Neural cell (in vitro differentiated cells): Measurements from ENCODE around the gene SDF2. TPM values are rescaled to one million over a fixed set of nuclear protein-coding genes. Genes with fewer than 3 reads are reported as not detected.

Experiments used
- H2AFZ ChIP-seq: fragments of 200-600, 300-800 bp; sonication (generic), shearing (Covaris generic); 2 replicates; pipeline ENCODE4 v1.6.0; 2014; ENCODE audit warnings: low read depth, mild to moderate bottlenecking, antibody characterized with exemption, low read length, moderate library complexity
- H3F3A ChIP-seq: fragments of 200-600 bp; shearing (Covaris generic); 2 replicates; pipeline ENCODE4 v1.6.1; 2016; ENCODE audit warnings: mild to moderate bottlenecking, moderate library complexity, mixed read lengths, antibody characterized with exemption, low read length; ENCODE audit not compliant: insufficient read depth, poor library complexity, severe bottlenecking
- H3K27ac ChIP-seq: fragments of 200-600, 300-800 bp; sonication (generic), shearing (Covaris generic); 2 replicates; pipeline ENCODE4 v1.5.1; 2014; ENCODE audit warnings: mild to moderate bottlenecking, low read length, moderate library complexity
- H3K27me3 ChIP-seq: fragments of 300-800, 200-600 bp; sonication (generic), shearing (Covaris generic); 2 replicates; pipeline ENCODE4 v1.6.0; 2014; ENCODE audit warnings: mild to moderate bottlenecking, low read depth, low read length, moderate library complexity; ENCODE audit not compliant: insufficient read depth
- H3K36me3 ChIP-seq: fragments of 300-800, 200-600 bp; sonication (generic), shearing (Covaris generic); 2 replicates; pipeline ENCODE4 v1.5.1; 2014; ENCODE audit warnings: mild to moderate bottlenecking, antibody characterized with exemption, low read length, moderate library complexity; ENCODE audit not compliant: insufficient read depth
- H3K4me2 ChIP-seq: fragments of 300-800, 200-600 bp; sonication (generic), shearing (Covaris generic); 2 replicates; pipeline ENCODE4 v1.6.0; 2014; ENCODE audit warnings: mild to moderate bottlenecking, low read length
- H3K4me3 ChIP-seq: fragments of 300-800, 200-600 bp; sonication (generic), shearing (Covaris generic); 2 replicates; pipeline ENCODE4 v1.5.1; 2014; ENCODE audit warnings: mild to moderate bottlenecking, low read length, moderate library complexity
- H3K79me2 ChIP-seq: fragments of 200-600 bp; shearing (Covaris generic); replicated peaks from 2 replicates; pipeline ENCODE4 v1.6.0; 2014; ENCODE audit warnings: mild to moderate bottlenecking, low read length, moderate library complexity; ENCODE audit not compliant: insufficient read depth
- H3K9ac ChIP-seq: fragments of 300-800, 200-600 bp; sonication (generic), shearing (Covaris generic); 2 replicates; pipeline ENCODE4 v1.6.1; 2016; ENCODE audit warnings: mild to moderate bottlenecking, low read length, mixed read lengths
- H3K9me2 ChIP-seq: fragments of 200-600 bp; shearing (Covaris generic); 2 replicates; pipeline ENCODE4 v1.6.1; 2016; ENCODE audit warnings: mild to moderate bottlenecking, low read length, mixed read lengths; ENCODE audit not compliant: insufficient read depth
- H3K9me3 ChIP-seq: fragments of 200-600, 300-800 bp; sonication (generic), shearing (Covaris generic); 2 replicates; pipeline ENCODE4 v1.6.1; 2016; ENCODE audit warnings: mild to moderate bottlenecking, mixed run types, low read length, moderate library complexity, mixed read lengths
- H4K20me1 ChIP-seq: fragments of 200-600 bp; shearing (Covaris generic); 2 replicates; pipeline ENCODE4 v1.6.1; 2016; ENCODE audit warnings: mild to moderate bottlenecking, mixed run types; ENCODE audit not compliant: insufficient read depth
- CTCF ChIP-seq: fragments of 450-650 bp; IDR thresholded peaks from 2 replicates; pipeline ENCODE4 v1.5.1; 2014; ENCODE audit warnings: antibody characterized with exemption, mild to moderate bottlenecking, moderate library complexity; ENCODE audit not compliant: poor library complexity, severe bottlenecking
- EP300 ChIP-seq: fragments of 450-650 bp; conservative IDR thresholded peaks from 2 replicates; pipeline ENCODE4 v1.6.1; 2014; ENCODE audit warnings: antibody characterized with exemption, mild to moderate bottlenecking, moderate library complexity; ENCODE audit not compliant: poor library complexity, severe bottlenecking
- EZH2 ChIP-seq: fragments of 200-600, 300-800 bp; shearing (Covaris generic), sonication (generic); IDR thresholded peaks from 2 replicates; pipeline ENCODE4 v1.6.1; 2014; ENCODE audit warnings: antibody characterized with exemption, low read length, borderline replicate concordance, mild to moderate bottlenecking; ENCODE audit not compliant: insufficient read depth, poor library complexity, severe bottlenecking
- MXI1 ChIP-seq: fragments of 450-650 bp; conservative IDR thresholded peaks from 2 replicates; pipeline ENCODE4 v1.6.1; 2014; ENCODE audit warnings: antibody characterized with exemption, mild to moderate bottlenecking; ENCODE audit not compliant: poor library complexity, severe bottlenecking
- POLR2AphosphoS5 ChIP-seq: IDR thresholded peaks from 2 replicates; pipeline ENCODE4 v1.6.1; 2012
- RAD21 ChIP-seq: fragments of 450-650 bp; conservative IDR thresholded peaks from 2 replicates; pipeline ENCODE4 v1.6.1; 2014; ENCODE audit warnings: antibody characterized with exemption, mild to moderate bottlenecking, moderate library complexity
- REST ChIP-seq: IDR thresholded peaks from 2 replicates; pipeline ENCODE4 v1.6.1; 2012; ENCODE audit warnings: borderline replicate concordance
- SMC3 ChIP-seq: fragments of 450-650 bp; conservative IDR thresholded peaks from 2 replicates; pipeline ENCODE4 v1.6.1; 2014; ENCODE audit warnings: antibody characterized with exemption, mild to moderate bottlenecking, moderate library complexity; ENCODE audit not compliant: poor library complexity
- TAF1 ChIP-seq: IDR thresholded peaks from 2 replicates; pipeline ENCODE4 v1.6.1; 2012; ENCODE audit warnings: low read depth
- polyA plus RNA-seq: library from polyadenylated mRNA; depleted of rRNA; stranded (reverse); fragments of >200 nt; gene quantifications from 2 replicates; pipeline ENCODE4 v1.2.3, GENCODE V29; 2014

SDF2 gene
- polyA plus RNA-seq, 1 donor from 2014 or later, result 129 TPM

DNA sequence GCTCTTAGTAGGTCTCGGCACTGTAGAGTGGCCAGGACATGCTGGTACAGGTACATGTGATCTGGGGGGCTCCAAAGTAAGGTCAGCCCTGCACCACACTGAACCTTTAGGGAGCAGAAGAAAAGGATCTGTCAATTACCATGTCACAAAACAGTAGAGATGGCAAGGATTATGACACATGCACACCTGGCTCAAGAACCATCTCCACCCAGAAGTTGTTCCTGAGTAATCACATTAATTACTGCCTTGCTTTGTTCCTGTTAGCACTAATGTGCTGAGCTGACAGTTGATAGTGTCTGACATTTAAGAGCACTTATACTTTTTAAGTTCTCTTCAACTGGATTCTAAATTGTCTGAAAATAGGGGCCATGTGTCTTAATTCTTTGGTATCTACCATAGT is 26.2 kb downstream of the SDF2 start:
- Histone ChIP-seq H3K27me3 (no peaks in the 10 kb centered on the region), H3K9ac (no peak overlapping the region), H3K4me2 (no peak overlapping the region), H3K9me3 (no peaks in the 10 kb centered on the region), H2AFZ (no peak overlapping the region), H3K9me2 (no peaks in the 10 kb centered on the region), H4K20me1 (no peaks in the 10 kb centered on the region), H3K4me3 (no peak overlapping the region), H3K27ac (no peak overlapping the region), H3K79me2 (peaks cover 6% of the 10 kb centered on the region), H3K36me3 (peaks cover 6% of the 10 kb centered on the region), H3F3A (no peaks in the 10 kb centered on the region)
- TF ChIP-seq SMC3 (no peak), RAD21 (no peak), CTCF (no peak), EZH2 (no peak), TAF1 (no peak), POLR2AphosphoS5 (no peak), EP300 (no peak)

DNA sequence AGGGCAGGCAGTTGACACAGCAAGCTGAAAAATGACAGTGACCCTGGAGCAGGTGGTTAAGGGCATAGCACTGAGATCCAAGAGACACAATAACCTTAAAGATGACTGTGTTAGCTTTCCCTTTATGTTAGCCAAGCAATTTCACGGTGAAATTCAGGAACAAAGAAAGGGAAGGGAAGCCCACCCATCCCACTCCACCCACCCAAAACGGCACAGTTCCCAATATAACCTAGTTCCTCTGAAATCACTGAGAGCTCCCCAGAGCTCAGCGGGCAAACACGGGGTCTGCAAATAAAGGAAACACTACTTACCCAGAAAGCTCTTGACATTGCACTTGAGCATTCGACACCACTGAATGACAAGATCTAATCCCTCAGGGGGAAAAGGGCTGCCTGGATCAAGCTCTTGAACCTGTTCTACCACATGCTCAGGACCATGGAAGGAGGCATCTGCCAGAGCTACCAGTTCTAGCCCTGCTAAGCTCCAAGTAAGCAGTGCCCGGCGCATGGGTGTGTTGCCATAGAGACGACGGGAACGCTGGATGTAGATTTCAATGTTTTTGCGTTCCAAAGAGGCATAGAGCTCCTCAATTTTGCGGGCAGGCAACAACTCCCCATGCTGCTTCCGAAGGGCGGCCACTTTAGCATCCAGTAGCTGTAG is 27.4 kb downstream of the SDF2 start:
- TF ChIP-seq SMC3 (no peak), RAD21 (no peak), EP300 (no peak), REST (no peak), EZH2 (no peak), CTCF (no peak), TAF1 (no peak), POLR2AphosphoS5 (no peak), MXI1 (no peak)
- no peaks in the 10 kb centered on the region for H3K9me3 ChIP-seq
- H4K20me1 ChIP-seq, result no peaks in the 10 kb centered on the region
- H3K36me3 ChIP-seq, result peaks cover 6% of the 10 kb centered on the region
- peaks cover 6% of the 10 kb centered on the region for H3K79me2 ChIP-seq
- H3K27me3 ChIP-seq, result no peaks in the 10 kb centered on the region
- no peak overlapping the region for H3K27ac ChIP-seq
- no peak overlapping the region for H3K9ac ChIP-seq
- H3F3A ChIP-seq, result no peaks in the 10 kb centered on the region
- no peak overlapping the region for H3K4me3 ChIP-seq
- no peak overlapping the region for H2AFZ ChIP-seq
- H3K9me2 ChIP-seq, result no peaks in the 10 kb centered on the region
- no peak overlapping the region for H3K4me2 ChIP-seq
